Keratinocyte (primary cell): ENCODE measurements around the gene ALOX15B. TPM values are rescaled to one million over a fixed set of nuclear protein-coding genes. Genes with fewer than 3 reads are reported as not detected.

ENCODE experiments used
- DNase-seq: peaks from one replicate; pipeline ENCODE4 v3.0.0-alpha.2; 2011; ENCODE audit warnings: low read depth, missing footprints, low spot score
- FAIRE-seq: peaks from 2 replicates; lab custom pipeline; 2011; peaks lifted over from hg19 to GRCh38; lab: Jason Lieb, UNC
- H2AFZ ChIP-seq: 2 replicates; pipeline ENCODE4 v1.6.0; 2012; ENCODE audit warnings: low read length, control low read depth, inconsistent platforms; ENCODE audit not compliant: control insufficient read depth
- H3K27ac ChIP-seq: 2 replicates; pipeline ENCODE4 v1.5.1; 2011; ENCODE audit warnings: low read length; ENCODE audit not compliant: control insufficient read depth, insufficient read depth
- H3K27me3 ChIP-seq: 3 replicates; pipeline ENCODE4 v1.6.0; 2011; ENCODE audit warnings: low read length; ENCODE audit not compliant: control insufficient read depth, insufficient read depth; ENCODE audit errors: extremely low read depth
- H3K36me3 ChIP-seq, 2 experiments: 2 replicates in 1 of 2; 3 replicates in 1 of 2; pipeline ENCODE4 v1.5.1; 2011; ENCODE audit warnings: low read length in 2 of 2, mild to moderate bottlenecking in 1 of 2; ENCODE audit not compliant: control insufficient read depth in 2 of 2, insufficient read depth in 2 of 2; ENCODE audit errors: extremely low read depth in 1 of 2
- H3K4me1 ChIP-seq: 3 replicates; pipeline ENCODE4 v1.5.1; 2011; ENCODE audit warnings: low read length; ENCODE audit not compliant: control insufficient read depth, insufficient read depth; ENCODE audit errors: extremely low read depth
- H3K4me2 ChIP-seq: 3 replicates; pipeline ENCODE4 v1.6.0; 2011; ENCODE audit warnings: low read depth, low read length; ENCODE audit not compliant: control insufficient read depth, insufficient read depth; ENCODE audit errors: extremely low read depth
- H3K4me3 ChIP-seq, 3 experiments: fragments of 200-600 bp in 1 of 3; sonication (generic) in 1 of 3; 2 replicates in 2 of 3; 3 replicates in 1 of 3; pipeline ENCODE4 v1.5.1; 2011 to 2016; ENCODE audit warnings: low read length in 3 of 3, mild to moderate bottlenecking in 3 of 3, control low read depth in 2 of 3, inconsistent platforms in 1 of 3, low read depth in 1 of 3, mixed read lengths in 1 of 3, mixed run types in 1 of 3, moderate library complexity in 1 of 3; ENCODE audit not compliant: control insufficient read depth in 2 of 3, insufficient read depth in 2 of 3; ENCODE audit errors: extremely low read depth in 1 of 3
- H3K79me2 ChIP-seq: 2 replicates; pipeline ENCODE4 v1.6.0; 2012; ENCODE audit warnings: low read length; ENCODE audit not compliant: control insufficient read depth, insufficient read depth
- H3K9ac ChIP-seq: 3 replicates; pipeline ENCODE4 v1.6.0; 2011; ENCODE audit warnings: low read length; ENCODE audit not compliant: control insufficient read depth, insufficient read depth; ENCODE audit errors: extremely low read depth
- H3K9me1 ChIP-seq: 3 replicates; pipeline ENCODE4 v1.6.0; 2011; ENCODE audit warnings: low read length; ENCODE audit not compliant: control insufficient read depth, insufficient read depth; ENCODE audit errors: extremely low read depth
- H3K9me3 ChIP-seq: 2 replicates; pipeline ENCODE4 v1.5.1; 2012; ENCODE audit warnings: low read depth, low read length; ENCODE audit not compliant: control insufficient read depth
- H4K20me1 ChIP-seq: 3 replicates; pipeline ENCODE4 v1.6.0; 2011; ENCODE audit warnings: low read length; ENCODE audit not compliant: control insufficient read depth, insufficient read depth; ENCODE audit errors: extremely low read depth
- CTCF ChIP-seq, 3 experiments: IDR thresholded peaks in 1 of 3; conservative IDR thresholded peaks in 1 of 3; optimal IDR thresholded peaks in 1 of 3; 2 replicates in 2 of 3; 3 replicates in 1 of 3; pipeline versions ENCODE3 to v1.5.1; 2011; ENCODE audit warnings: low read length in 3 of 3, mild to moderate bottlenecking in 3 of 3, moderate library complexity in 2 of 3, control low read depth in 1 of 3, inconsistent platforms in 1 of 3; ENCODE audit not compliant: insufficient read depth in 2 of 3; ENCODE audit errors: extremely low read depth in 1 of 3
- EZH2 ChIP-seq: IDR thresholded peaks from one replicate; pipeline ENCODE4 v1.6.1; 2012; ENCODE audit warnings: inconsistent platforms, mild to moderate bottlenecking, low read length, moderate library complexity
- dilution Hi-C: fragments of 300-500 bp; cut with MboI; formaldehyde crosslinking; loops from one replicate; pipeline ENCODE4 v1.7.0; 2020; ENCODE audit warnings: low sequenced_read_pairs; ENCODE audit not compliant: extremely low pct_ligation_motif_present
- polyA plus RNA-seq, 5 experiments: library from polyadenylated mRNA; depleted of rRNA in 3 of 5; stranded (reverse) in 3 of 5; stranded (forward) in 1 of 5; unstranded in 1 of 5; fragments of >200 nt; gene quantifications; 1 replicate in 1 of 5; 2 replicates in 3 of 5; 3 replicates in 1 of 5; pipeline versions ENCODE4 v1.2.1 to v1.2.3, GENCODE V29; 2011 to 2012; ENCODE audit warnings: missing spikeins in 2 of 5, low read depth in 1 of 5, low replicate concordance in 1 of 5

ALOX15B gene
- polyA plus RNA-seq, 1 donor (not counting 4 experiments of a cell fraction or from before 2014, with no cell fraction given): 29.7 TPM

GRCh38 chr17:8046929-8047768 is 8.3 kb downstream of the ALOX15B start:
- Histone ChIP-seq H3K4me2 (no peak overlapping the region), H3K27me3 (no peaks in the 10 kb centered on the region), H3K9me3 (no peaks in the 10 kb centered on the region), H2AFZ (no peak overlapping the region), H3K36me3 (peaks cover 0 to 16% of the 10 kb centered on the region in 2 experiments), H3K9me1 (no peaks in the 10 kb centered on the region), H3K27ac (no peak overlapping the region), H3K9ac (no peak overlapping the region), H3K4me1 (no peaks in the 10 kb centered on the region), H3K79me2 (no peaks in the 10 kb centered on the region), H3K4me3 (no peak overlapping the region), H4K20me1 (no peaks in the 10 kb centered on the region)
- FAIRE-seq: no peak
- no peak for DNase-seq
- dilution Hi-C loops: no loop called here
- TF ChIP-seq EZH2 (no peak), CTCF (optimal IDR thresholded peaks at IDR 0.05 in 1 of 3, IDR thresholded peaks at IDR 0.05 in 1 of 3, conservative IDR thresholded peaks at IDR 0.05 in 1 of 3; ENCODE audit: extremely low read depth in 1 of 3, insufficient read depth in 2 of 3, low read length in 3 of 3) (no peak)

DNA sequence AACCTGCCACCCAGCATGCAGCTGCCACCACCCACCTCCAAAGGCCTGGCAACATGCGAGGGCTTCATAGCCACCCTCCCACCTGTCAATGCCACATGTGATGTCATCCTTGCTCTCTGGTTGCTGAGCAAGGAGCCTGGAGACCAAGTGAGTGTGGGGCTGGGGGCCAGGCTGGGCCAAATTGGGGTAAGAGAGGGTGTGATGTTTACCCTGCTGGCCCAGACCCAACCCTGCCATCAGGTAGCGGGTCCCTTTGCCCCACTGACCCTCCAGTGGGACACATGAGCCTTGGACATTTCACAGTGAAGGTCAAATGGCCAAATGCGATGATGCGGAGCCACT is 8.9 kb downstream of the ALOX15B start:
- Histone ChIP-seq H3K4me3 (no peak overlapping the region), H4K20me1 (no peaks in the 10 kb centered on the region), H3K27me3 (no peaks in the 10 kb centered on the region), H3K9ac (no peak overlapping the region), H3K9me1 (no peaks in the 10 kb centered on the region), H3K27ac (no peak overlapping the region), H3K4me1 (no peaks in the 10 kb centered on the region), H3K9me3 (no peaks in the 10 kb centered on the region), H2AFZ (no peak overlapping the region), H3K4me2 (no peak overlapping the region), H3K79me2 (no peaks in the 10 kb centered on the region), H3K36me3 (peaks cover 0 to 13% of the 10 kb centered on the region in 2 experiments)
- no peak for TF ChIP-seq CTCF (optimal IDR thresholded peaks at IDR 0.05 in 1 of 3, IDR thresholded peaks at IDR 0.05 in 1 of 3, conservative IDR thresholded peaks at IDR 0.05 in 1 of 3; ENCODE audit: extremely low read depth in 1 of 3, insufficient read depth in 2 of 3, low read length in 3 of 3)
- TF ChIP-seq EZH2: no peak
- FAIRE-seq (no peak), DNase-seq (no peak)
- dilution Hi-C loops: no loop called here
